Pons (tissue), 1 donor: ENCODE data around the gene NUCB2.
"Not testable (repeated sequence)": the region's sequence is repeated elsewhere in the genome, so short reads cannot be mapped to it uniquely, and the experiment has no call there.

Experiments
- DNase-seq: peaks from one replicate; pipeline ENCODE4 v3.0.0-alpha.2; 2016; ENCODE audit warnings: low spot score

The NUCB2 gene

DNA sequence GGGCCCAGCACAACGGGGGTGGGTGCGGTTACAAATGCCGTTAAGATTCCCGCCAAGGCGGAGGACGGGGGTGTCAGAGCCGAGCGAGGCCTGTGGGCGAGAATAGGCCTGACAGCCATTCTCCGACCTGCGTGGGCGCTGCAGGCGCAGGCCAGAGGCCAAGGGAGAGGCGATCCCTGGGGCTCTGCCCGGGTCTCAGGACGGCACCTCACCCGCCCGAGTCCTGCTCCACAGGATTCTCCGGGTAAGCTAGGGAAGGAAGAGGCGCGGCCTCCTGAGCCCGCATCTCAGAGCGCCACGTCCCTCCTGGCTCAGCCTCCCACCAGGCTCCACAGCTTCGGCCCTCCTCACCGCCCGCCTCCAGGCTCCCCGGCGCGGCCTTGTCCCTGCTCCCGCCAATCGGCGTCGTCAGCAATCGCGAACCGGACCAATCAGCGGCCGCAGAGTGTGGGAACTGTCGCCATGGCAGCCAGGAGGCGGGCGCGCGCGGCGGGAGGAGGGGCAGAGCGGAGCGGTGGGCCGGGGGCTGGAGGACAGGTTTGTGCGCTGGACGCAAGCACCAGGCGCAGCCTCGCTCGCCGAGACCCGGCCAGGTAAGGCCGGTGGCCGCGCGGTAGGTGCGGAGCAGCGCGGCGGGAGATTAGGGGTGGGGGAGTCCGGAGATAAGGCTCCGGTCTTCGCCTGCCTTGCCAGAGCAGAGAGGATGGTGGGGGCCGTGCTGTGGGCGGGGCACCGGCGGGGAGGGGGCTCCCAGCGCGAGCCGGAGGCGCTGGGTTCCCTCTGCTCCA lies at the start of gene NUCB2:
Gene NUCB2, plus strand, starts transcription at position 504 of the 788 bp plus-strand sequence. CDS start 18,585 bp downstream, outside the sequence.
- peak; percentile 96 for DNase-seq

DNA sequence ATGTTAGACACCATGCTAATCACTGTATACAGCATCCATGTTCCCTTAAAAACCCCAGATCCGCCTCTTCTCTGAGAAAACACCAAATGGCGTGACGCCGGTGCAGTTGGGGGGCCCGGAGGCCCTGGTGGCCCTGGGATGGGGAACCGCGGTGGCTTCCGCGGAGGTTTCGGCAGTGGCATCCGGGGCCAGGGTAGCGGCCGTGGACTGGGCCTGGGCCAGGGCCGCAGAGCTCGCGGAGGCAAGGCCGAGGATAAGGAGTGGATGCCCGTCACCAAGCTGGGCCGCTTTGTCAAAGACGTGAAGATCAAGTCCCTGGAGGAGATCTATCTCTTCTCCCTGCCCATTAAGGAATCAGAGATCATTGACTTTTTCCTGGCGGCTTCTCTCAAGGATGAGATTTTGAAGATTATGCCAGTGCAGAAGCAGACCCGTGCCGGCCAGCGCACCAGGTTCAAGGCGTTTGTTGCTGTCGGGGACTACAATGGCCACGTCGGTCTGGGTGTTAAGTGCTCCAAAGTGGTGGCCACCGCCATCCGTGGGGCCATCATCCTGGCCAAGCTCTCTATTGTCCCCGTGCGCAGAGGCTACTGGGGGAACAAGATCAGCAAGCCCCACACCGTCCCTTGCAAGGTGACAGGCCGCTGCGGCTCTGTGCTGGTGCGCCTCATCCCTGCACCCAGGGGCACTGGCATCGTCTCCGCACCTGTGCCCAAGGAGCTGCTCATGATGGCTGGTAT lies 48.2 kb upstream of the NUCB2 start:
- DNase-seq: not testable (repeated sequence)

GRCh38 chr11:17229481-17230152 lies 46.9 kb upstream of the NUCB2 start:
- DNase-seq: no peak

DNA sequence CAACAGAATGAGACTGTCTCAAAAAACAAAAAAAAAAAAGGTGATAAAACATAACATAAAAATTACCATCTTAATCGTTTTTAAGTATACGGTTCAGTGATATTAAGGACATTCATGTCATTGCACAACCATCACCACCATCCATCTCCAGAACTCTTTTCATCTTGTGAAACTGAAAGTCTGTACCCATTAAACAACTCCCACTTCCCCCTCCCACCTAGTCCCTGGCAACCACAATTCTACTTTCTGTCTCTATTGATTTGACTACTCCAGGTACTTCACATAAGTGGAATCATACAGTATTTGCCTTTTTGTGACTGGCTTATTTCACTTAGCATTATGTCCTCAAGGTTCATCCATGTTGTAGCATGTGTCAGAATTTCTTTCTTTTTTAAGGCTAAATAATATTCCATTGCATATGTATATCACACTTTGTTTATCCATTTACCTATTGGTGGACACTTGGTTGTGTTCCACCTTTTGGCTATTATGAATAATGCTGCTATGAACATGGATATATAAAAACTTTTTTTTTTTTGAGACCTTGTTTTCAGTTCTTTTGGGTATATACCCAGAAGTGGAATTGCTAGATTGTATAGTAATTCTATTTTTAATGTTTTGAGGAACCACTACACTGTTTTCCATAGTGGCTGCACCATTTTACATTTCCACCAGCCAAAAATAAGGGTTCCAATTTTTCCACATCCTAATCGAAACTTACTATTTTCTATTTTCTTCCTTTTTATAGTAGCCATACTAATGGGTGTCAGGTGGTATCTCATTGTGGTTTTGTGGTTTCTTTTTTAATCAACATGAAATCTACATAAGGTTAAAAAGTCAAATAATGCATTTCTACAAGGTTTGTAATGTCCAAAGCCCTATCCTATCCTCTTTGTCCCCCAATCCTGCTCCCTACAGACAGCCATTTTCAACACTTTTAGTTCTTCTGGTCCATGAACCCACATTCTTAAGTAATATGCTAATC lies 45.4 kb upstream of the NUCB2 start:
- DNase-seq: no peak

GRCh38 chr11:17233101-17233500 lies 43.4 kb upstream of the NUCB2 start:
- DNase-seq: no peak

GRCh38 chr11:17238377-17238776 lies 38.2 kb upstream of the NUCB2 start:
- DNase-seq: no peak

DNA sequence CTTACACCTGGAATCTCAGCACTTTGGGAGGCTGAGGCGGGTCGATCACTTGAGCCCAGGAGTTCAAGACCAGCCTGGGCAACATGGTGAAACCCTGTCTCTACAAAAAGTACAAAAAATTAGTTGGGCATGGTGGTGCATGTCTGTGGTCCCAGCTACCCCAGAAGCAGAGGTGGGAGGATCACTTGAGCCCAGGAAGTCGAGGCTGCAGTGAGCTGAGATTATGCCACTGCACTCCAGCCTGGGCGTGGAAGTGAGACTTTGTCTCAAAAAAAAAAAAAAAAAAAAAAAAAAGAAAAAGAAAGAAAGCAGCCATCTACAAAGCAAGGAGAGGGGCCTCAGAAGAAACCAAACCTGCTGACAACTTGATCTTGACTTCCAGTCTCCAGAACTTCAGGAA lies 36.6 kb upstream of the NUCB2 start:
- not testable (repeated sequence) for DNase-seq

GRCh38 chr11:17240780-17241179 lies 35.8 kb upstream of the NUCB2 start:
- DNase-seq: no peak

GRCh38 chr11:17242954-17243353 lies 33.6 kb upstream of the NUCB2 start:
- DNase-seq: not testable (repeated sequence)

DNA sequence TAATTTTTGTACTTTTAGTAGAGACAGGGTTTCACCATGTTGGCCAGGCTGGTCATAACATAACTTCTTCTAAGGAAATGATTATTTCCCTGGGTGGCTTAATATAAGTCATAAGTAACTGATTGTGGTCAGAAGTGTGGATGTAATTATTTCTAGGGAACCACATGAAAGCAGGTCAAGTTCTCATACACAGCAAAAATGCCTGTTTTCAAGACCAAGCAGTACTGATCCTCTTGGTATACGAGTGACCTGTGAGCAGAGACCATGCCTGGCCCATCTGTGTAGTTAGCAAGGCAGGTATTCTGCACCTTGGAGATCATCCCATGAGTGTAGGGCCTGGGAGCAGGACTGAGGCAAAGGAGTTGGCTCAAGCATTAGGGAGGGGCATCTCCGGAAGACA lies 32.5 kb upstream of the NUCB2 start:
- DNase-seq: no peak

DNA sequence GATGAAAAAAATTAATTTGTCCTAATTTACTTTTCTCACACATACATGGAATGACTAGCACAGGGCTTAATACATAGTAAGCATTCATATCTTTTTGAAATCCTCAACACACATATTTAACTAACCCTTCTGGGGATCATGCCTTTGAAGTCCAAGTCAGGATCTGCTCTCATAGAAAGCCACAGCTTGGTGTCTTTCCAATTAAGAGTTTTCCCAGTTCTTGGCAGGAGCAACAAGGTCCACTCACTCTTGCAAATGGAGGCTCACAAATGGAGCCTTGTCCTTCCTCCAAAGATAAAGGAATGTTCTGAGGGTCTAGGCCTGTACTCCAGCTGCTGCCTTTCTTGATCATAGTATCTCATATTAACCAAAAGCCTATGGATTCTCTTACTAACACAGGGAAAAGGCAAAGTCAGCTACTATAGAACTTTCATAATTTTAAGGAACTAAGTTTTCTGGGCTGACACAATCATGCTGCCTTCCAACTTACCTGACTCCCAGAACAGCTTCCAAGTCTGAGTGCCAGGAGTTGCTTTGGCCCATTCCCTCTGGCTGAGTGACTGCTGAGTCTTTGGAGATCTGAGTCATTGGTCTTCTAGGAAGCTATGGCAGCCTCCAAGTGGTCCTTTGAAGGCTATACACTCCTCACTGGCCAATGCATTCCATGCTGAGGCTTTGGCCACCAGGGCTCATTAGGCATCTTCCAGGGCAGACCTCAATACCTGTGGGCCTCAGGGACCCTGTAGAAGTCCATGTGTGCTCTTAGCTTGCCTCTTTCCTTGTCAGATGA lies 25.8 kb upstream of the NUCB2 start:
- DNase-seq: no peak

DNA sequence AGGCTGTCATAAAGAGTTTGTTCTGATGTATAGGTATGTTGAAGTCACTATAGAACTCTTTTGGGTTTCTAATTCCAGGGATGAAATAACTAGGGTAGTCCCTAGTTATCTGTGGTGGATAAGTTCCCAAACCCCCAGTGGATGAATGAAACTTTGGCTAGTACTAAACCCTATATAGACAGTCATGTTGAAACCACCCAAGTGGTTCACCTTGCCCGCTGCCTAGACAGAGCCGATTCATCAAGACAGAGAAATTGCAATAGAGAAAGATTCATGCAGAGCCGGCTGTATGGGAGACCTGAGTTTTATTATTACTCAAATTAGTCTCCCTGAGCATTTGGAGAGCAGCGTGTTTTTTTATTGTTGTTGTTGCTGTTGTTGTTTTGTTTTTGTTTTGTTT lies 23.8 kb upstream of the NUCB2 start:
- DNase-seq: no peak

- DNase-seq: no peak
Measured at GRCh38 chr11:17256512-17256911, 20.0 kb upstream of the NUCB2 start.

GRCh38 chr11:17257196-17257595 lies 19.3 kb upstream of the NUCB2 start:
- DNase-seq: no peak

DNA sequence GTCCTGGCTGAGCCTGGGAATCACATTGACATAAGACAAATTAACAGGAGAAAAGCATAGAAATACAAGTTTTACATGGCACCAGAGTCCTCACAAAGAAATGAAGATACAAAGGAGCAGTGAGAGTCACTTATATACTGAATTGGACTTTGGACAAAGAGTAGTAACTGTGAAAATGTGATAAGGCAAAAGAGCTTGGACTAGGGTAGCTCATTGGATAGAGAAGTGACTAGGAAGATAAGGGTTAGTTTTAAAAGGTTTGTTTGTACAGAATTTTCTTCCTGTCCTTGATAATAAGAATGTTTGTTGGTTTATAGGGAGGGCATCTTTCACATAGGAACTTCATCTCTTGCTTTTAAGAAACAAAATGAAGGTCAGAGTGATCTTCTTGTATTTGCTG lies 17.9 kb upstream of the NUCB2 start:
- DNase-seq: no peak

DNA sequence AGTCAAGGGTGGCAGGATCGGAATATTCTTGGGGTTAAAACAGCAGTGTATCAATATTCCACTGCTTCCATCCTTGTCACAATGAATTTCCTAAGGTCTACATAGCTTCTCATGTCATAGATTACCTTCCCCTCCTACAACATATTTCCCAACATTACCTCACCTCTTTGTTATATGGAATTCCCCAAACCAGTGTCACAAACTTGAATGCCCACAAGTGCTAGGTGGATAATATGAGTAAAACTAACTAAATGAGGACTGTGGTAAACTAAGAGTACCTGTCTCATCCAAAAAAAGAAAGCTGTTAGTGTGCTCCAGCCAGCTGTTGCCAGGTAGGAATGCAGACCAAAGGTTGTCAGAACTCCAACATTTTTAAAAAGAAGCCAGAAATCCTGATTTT lies 17.0 kb upstream of the NUCB2 start:
- DNase-seq: no peak

DNA sequence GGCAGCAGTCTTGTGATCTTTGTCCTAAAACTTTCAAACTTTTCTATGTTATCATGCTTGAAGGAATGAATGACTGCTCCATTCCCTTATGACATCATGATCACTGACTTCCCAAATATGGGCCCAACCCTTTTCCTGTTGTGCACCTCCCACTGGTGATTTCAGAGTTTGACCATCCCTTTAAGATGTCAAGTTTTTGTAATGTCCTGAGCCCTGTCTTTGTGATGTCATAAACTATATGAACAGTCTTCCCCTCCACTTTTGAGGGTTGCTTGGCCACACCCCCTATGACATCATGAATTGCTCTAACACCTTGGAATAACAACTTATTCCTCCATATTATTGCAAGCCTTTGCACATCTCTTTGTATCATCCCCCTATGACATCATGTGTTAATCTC lies 16.5 kb upstream of the NUCB2 start:
- no peak for DNase-seq

DNA sequence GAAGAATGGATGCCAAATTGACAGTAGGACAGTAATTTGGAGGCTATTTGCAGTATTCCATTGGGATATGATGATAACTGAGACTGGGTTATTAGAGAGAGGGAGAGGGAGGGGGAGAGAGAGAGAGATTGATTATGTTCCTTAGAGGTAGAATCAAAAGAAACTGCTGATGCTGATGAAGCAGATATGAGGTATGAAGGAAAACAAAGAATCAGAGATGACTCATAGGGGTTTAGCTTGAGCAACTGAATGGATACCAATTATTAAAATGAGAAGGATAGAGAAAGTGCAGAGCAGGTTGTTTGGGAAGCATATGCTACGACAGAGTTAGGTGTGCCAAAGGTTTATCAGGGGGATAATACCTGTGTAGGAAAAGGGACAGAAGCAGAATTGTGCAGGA lies 12.8 kb upstream of the NUCB2 start:
- DNase-seq: no peak

- DNase-seq: no peak
Measured at GRCh38 chr11:17266781-17267180, 9.8 kb upstream of the NUCB2 start.

DNA sequence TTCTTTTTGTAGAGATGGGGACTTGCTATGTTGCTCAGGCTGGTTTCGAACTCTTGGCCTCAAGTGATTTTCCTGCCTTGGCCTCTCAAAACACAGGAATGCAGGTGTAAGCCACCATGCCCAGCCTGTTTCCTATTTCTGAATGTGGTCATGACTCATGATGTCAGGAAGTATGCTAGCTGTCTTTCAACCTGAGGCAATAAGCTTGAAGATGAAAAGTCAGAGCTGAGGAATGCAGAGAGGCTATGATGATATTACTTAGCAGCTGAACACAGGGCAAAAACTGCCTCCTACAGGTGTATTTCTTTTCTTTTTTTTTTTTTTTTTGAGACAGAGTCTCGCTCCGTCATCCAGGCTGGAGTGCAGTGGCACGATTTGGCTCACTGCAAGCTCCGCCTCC lies 9.0 kb upstream of the NUCB2 start:
- DNase-seq: no peak

GRCh38 chr11:17268500-17268899 lies 8.0 kb upstream of the NUCB2 start:
- DNase-seq: not testable (repeated sequence)
